AG09309 (cell line): Measurements from ENCODE around the gene TMPRSS11A.

ENCODE experiments used
- DNase-seq: peaks from one replicate; pipeline ENCODE4 v3.0.0-alpha.2; 2010; ENCODE audit warnings: low read depth
- H3K4me3 ChIP-seq: 2 replicates; pipeline ENCODE4 v1.5.1; 2011; ENCODE audit warnings: mild to moderate bottlenecking, low read depth, low read length, moderate library complexity; ENCODE audit not compliant: control insufficient read depth
- CTCF ChIP-seq: IDR thresholded peaks from 2 replicates; pipeline ENCODE4 v1.5.1; 2011; ENCODE audit warnings: mild to moderate bottlenecking, low read depth, low read length, inconsistent platforms; ENCODE audit not compliant: insufficient read depth, control insufficient read depth; ENCODE audit errors: missing control alignments

The TMPRSS11A gene

GRCh38 chr4:67973608-67974007, 10.3 kb upstream of the TMPRSS11A start:
- no peak for TF ChIP-seq CTCF
- no peak overlapping the region for H3K4me3 ChIP-seq
- no peak for DNase-seq

- TF ChIP-seq CTCF: no peak
- no peak overlapping the region for H3K4me3 ChIP-seq
- DNase-seq: no peak
Observed at GRCh38 chr4:67954890-67955289, 8.4 kb downstream of the TMPRSS11A start.

- H3K4me3 ChIP-seq: no peak overlapping the region
- TF ChIP-seq CTCF: no peak
- DNase-seq: no peak
Observed at GRCh38 chr4:67941074-67941473, 22.2 kb downstream of the TMPRSS11A start.

GRCh38 chr4:67940506-67940905, 22.8 kb downstream of the TMPRSS11A start:
- DNase-seq: no peak
- H3K4me3 ChIP-seq: no peak overlapping the region
- no peak for TF ChIP-seq CTCF

- no peak for DNase-seq
- no peak for TF ChIP-seq CTCF
- H3K4me3 ChIP-seq: no peak overlapping the region
Observed at GRCh38 chr4:67939195-67939594, 24.1 kb downstream of the TMPRSS11A start.

GRCh38 chr4:67935888-67936287, 27.4 kb downstream of the TMPRSS11A start:
- TF ChIP-seq CTCF: no peak
- DNase-seq: no peak
- H3K4me3 ChIP-seq: no peak overlapping the region

- TF ChIP-seq CTCF: no peak
- no peak overlapping the region for H3K4me3 ChIP-seq
- no peak for DNase-seq
Observed at GRCh38 chr4:67934628-67935027, 28.7 kb downstream of the TMPRSS11A start.
